ENCODE results near the gene GYS2.

The GYS2 gene

GRCh38 chr12:21583587-21583986 is 21.1 kb downstream of the GYS2 start:
- Histone ChIP-seq H3K36me3 (ENCODE audit: low read length) (no peaks in the 10 kb centered on the region), H3K9ac (ENCODE audit: low read length) (no peak overlapping the region), H3K9me2 (replicated peaks; ENCODE audit: insufficient read depth, low read length) (no peaks in the 10 kb centered on the region), H3K9me3 (ENCODE audit: insufficient read depth, low read length) (no peaks in the 10 kb centered on the region), H3K27me3 (ENCODE audit: low read length) (no peaks in the 10 kb centered on the region; the same call in 1 of the 2 replicates), H3K79me2 (ENCODE audit: insufficient read depth, low read length) (no peaks in the 10 kb centered on the region), H3K27ac (ENCODE audit: low read depth, low read length) (no peak overlapping the region), H2AFZ (ENCODE audit: low read depth, low read length, severe bottlenecking) (no peak overlapping the region), H4K20me1 (ENCODE audit: low read depth, low read length) (no peaks in the 10 kb centered on the region), H3F3A (ENCODE audit: insufficient read depth) (no peaks in the 10 kb centered on the region), H3K4me3 (ENCODE audit: insufficient read depth, low read length, poor library complexity, severe bottlenecking) (no peak overlapping the region), H3K4me2 (ENCODE audit: low read depth, low read length, poor library complexity, severe bottlenecking) (no peak overlapping the region)
- TF ChIP-seq, protein P1, sequence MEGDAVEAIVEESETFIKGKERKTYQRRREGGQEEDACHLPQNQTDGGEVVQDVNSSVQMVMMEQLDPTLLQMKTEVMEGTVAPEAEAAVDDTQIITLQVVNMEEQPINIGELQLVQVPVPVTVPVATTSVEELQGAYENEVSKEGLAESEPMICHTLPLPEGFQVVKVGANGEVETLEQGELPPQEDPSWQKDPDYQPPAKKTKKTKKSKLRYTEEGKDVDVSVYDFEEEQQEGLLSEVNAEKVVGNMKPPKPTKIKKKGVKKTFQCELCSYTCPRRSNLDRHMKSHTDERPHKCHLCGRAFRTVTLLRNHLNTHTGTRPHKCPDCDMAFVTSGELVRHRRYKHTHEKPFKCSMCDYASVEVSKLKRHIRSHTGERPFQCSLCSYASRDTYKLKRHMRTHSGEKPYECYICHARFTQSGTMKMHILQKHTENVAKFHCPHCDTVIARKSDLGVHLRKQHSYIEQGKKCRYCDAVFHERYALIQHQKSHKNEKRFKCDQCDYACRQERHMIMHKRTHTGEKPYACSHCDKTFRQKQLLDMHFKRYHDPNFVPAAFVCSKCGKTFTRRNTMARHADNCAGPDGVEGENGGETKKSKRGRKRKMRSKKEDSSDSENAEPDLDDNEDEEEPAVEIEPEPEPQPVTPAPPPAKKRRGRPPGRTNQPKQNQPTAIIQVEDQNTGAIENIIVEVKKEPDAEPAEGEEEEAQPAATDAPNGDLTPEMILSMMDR (IDR thresholded peaks at IDR 0.05; ENCODE audit: insufficient read depth, low read length, poor library complexity, severe bottlenecking): no peak
- TF ChIP-seq EZH2phosphoT487 (conservative IDR thresholded peaks at IDR 0.05; ENCODE audit: low read length): no peak

DNA sequence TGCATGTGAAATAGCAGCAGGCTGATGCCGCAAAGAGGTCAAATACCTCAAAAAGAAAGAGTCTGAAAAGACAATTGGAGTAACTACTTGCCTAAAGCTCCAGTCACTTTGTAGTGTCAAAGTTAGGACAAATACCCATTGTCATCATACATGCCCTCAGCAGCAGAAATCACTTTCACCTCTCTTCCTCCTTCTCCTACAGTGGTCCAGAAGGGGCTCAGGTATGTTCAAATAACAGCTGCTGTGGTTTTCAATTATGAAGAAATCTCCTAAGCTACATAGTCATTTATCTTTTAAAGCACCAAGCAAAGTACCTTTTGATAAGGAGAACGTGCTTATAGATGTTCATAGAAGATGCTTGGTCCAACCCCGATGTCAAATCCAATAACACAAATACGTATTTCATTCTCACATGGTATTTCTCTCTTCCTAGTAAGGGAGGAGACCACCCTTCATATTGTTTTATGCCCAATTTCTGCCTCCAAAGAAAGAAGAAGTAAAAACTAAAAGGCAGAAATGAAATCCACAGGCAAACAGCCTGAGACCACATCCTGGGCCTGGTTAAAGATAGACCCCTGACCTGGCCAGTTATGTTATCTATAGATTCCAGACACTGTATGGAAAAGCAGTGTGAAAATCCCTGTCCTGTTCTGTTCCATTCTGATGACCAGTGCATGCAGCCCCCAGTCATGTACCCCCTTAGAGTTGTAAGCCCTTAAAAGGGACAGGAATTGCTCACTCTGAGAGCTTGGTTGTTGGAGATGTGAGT is 23.7 kb downstream of the GYS2 start:
- H3K9me2 ChIP-seq (replicated peaks; ENCODE audit: insufficient read depth, low read length): no peaks in the 10 kb centered on the region
- H3K4me2 ChIP-seq (ENCODE audit: low read depth, low read length, poor library complexity, severe bottlenecking): no peak overlapping the region
- no peaks in the 10 kb centered on the region for H4K20me1 ChIP-seq (ENCODE audit: low read depth, low read length)
- no peaks in the 10 kb centered on the region for H3K36me3 ChIP-seq (ENCODE audit: low read length)
- no peaks in the 10 kb centered on the region for H3K79me2 ChIP-seq (ENCODE audit: insufficient read depth, low read length)
- no peak for TF ChIP-seq EZH2phosphoT487 (conservative IDR thresholded peaks at IDR 0.05; ENCODE audit: low read length)
- TF ChIP-seq, protein P1 (IDR thresholded peaks at IDR 0.05; ENCODE audit: insufficient read depth, low read length, poor library complexity, severe bottlenecking): no peak
- no peak overlapping the region for H3K27ac ChIP-seq (ENCODE audit: low read depth, low read length)
- H3K4me3 ChIP-seq (ENCODE audit: insufficient read depth, low read length, poor library complexity, severe bottlenecking): no peak overlapping the region
- no peak overlapping the region for H3K9ac ChIP-seq (ENCODE audit: low read length)
- no peaks in the 10 kb centered on the region for H3K9me3 ChIP-seq (ENCODE audit: insufficient read depth, low read length)
- H2AFZ ChIP-seq (ENCODE audit: low read depth, low read length, severe bottlenecking): no peak overlapping the region
- H3K27me3 ChIP-seq (ENCODE audit: low read length): 0 out of 2 replicates have a peak, but pooled peaks cover 2% of the 10 kb centered on the region
- no peaks in the 10 kb centered on the region for H3F3A ChIP-seq (ENCODE audit: insufficient read depth)

DNA sequence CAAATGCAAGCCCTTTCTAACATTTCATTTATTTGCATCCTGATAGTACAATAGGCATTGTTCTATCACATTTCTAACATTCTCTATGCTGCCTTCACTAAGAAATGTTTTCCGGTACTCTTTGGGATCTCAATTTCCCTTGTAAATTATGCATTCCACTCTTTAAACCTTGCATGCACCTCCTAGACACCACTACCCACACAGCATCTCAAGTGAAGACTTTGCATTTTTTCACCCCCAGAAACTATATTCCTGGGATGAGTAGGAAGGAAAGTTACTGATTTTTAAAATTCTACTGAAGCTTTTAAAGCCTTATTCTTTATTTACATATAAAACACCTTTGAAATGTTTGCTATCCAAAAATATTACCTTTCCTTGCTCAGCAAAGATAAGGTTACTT is 27.1 kb downstream of the GYS2 start:
- Histone ChIP-seq H3K27ac (ENCODE audit: low read depth, low read length) (no peak overlapping the region), H3K36me3 (ENCODE audit: low read length) (no peaks in the 10 kb centered on the region), H4K20me1 (ENCODE audit: low read depth, low read length) (no peaks in the 10 kb centered on the region), H3K9me2 (replicated peaks; ENCODE audit: insufficient read depth, low read length) (no peaks in the 10 kb centered on the region), H3K9ac (ENCODE audit: low read length) (no peak overlapping the region), H3K4me3 (ENCODE audit: insufficient read depth, low read length, poor library complexity, severe bottlenecking) (no peak overlapping the region), H3K27me3 (ENCODE audit: low read length) (0 out of 2 replicates have a peak, but pooled peaks cover 2% of the 10 kb centered on the region), H3F3A (ENCODE audit: insufficient read depth) (no peaks in the 10 kb centered on the region; the same call in 1 of the 2 replicates), H2AFZ (ENCODE audit: low read depth, low read length, severe bottlenecking) (no peak overlapping the region), H3K79me2 (ENCODE audit: insufficient read depth, low read length) (no peaks in the 10 kb centered on the region), H3K4me2 (ENCODE audit: low read depth, low read length, poor library complexity, severe bottlenecking) (no peak overlapping the region), H3K9me3 (ENCODE audit: insufficient read depth, low read length) (no peaks in the 10 kb centered on the region)
- no peak for TF ChIP-seq EZH2phosphoT487 (conservative IDR thresholded peaks at IDR 0.05; ENCODE audit: low read length)

DNA sequence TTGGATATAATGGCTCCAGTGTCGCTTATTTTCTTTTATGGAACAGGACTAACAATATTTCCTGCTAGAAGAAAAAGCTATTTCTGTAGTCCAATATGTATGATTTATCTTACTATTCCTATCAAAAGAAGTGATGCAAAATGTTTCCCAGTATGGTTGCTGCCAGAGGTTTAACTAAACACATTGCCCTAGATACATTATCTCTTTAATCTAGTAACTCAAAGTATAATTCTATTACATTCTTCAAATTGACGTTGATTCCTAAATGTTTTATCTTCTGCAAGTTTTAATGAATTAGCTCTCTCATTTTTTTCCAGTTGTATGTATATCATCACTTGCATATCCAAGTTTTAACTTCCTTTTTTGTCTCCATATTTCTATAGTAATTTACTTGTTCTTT is 28.2 kb downstream of the GYS2 start:
- Histone ChIP-seq H3K9ac (ENCODE audit: low read length) (no peak overlapping the region), H3K4me3 (ENCODE audit: insufficient read depth, low read length, poor library complexity, severe bottlenecking) (no peak overlapping the region), H3K36me3 (ENCODE audit: low read length) (no peaks in the 10 kb centered on the region), H3K79me2 (ENCODE audit: insufficient read depth, low read length) (no peaks in the 10 kb centered on the region), H2AFZ (ENCODE audit: low read depth, low read length, severe bottlenecking) (no peak overlapping the region), H3K9me3 (ENCODE audit: insufficient read depth, low read length) (no peaks in the 10 kb centered on the region), H3K27ac (ENCODE audit: low read depth, low read length) (no peak overlapping the region), H3F3A (ENCODE audit: insufficient read depth) (no peaks in the 10 kb centered on the region; the same call in 1 of the 2 replicates), H3K4me2 (ENCODE audit: low read depth, low read length, poor library complexity, severe bottlenecking) (no peak overlapping the region), H4K20me1 (ENCODE audit: low read depth, low read length) (no peaks in the 10 kb centered on the region), H3K9me2 (replicated peaks; ENCODE audit: insufficient read depth, low read length) (no peaks in the 10 kb centered on the region), H3K27me3 (ENCODE audit: low read length) (0 out of 2 replicates have a peak, but pooled peaks cover 2% of the 10 kb centered on the region)
- TF ChIP-seq, protein P1 (IDR thresholded peaks at IDR 0.05; ENCODE audit: insufficient read depth, low read length, poor library complexity, severe bottlenecking): no peak
- TF ChIP-seq EZH2phosphoT487 (conservative IDR thresholded peaks at IDR 0.05; ENCODE audit: low read length): no peak

Measured in SU-DHL-6 (cell line).